ENCODE data around the gene GUK1. TPM values are rescaled to one million over a fixed set of nuclear protein-coding genes. Genes with fewer than 3 reads are reported as not detected.

GUK1 gene

Small RNAs within 50 kb of the gene (small RNA-seq; reads per million reads assigned to genes)
- gene AL359510.1 (ENCODE audit: insufficient read depth) = not detected
